Frontal cortex (tissue), 4 donors: Measurements from ENCODE around the gene ADIPOQ. TPM values are rescaled to one million over a fixed set of nuclear protein-coding genes. Genes with fewer than 3 reads are reported as not detected.
"Not testable (repeated sequence)": the region's sequence is repeated elsewhere in the genome, so short reads cannot be mapped to it uniquely, and the experiment has no call there.

Source experiments
- DNase-seq, 2 donors: peaks; one replicate each; pipeline ENCODE4 v3.0.0; 2012; ENCODE audit warnings: low spot score in 2 of 2
- FAIRE-seq: peaks from 2 replicates; lab custom pipeline; 2012; peaks lifted over from hg19 to GRCh38; lab: Jason Lieb, UNC
- total RNA-seq: library from RNA; depleted of rRNA; stranded (reverse); fragments of >200 nt; gene quantifications from one replicate; pipeline ENCODE4 v1.2.3, GENCODE V29; 2014
- donor health status: control.
- donor health status: control.
- donor health status: control.

ADIPOQ gene
- total RNA-seq, 1 donor from 2014 or later: not detected

DNA sequence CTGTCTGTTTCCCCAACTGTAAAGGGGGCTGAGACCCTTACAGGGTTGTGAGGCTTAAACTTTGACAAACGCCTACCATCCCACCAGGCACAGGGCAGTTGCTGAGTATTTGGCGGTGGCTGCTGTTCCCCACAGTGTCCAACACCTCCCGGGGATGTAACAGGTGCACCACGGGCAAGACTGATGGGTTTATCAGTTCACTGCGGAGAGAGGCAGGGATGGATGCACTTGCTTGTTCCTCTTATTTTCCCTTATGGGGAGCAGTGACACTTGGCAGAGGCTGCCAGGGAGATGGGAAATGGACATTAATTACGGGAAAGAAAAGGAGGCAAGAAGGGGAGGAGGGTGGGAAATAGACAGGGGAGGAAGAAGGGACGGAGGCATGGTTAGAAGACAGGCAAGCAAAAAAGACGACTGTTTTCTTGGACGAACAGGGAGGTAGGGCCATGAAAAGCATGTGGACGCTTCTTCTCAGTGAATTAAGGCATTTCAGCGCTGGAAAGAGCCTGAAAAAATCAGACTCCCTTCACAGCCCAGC lies 16.6 kb upstream of the ADIPOQ start:
- DNase-seq (no peak), FAIRE-seq (no peak)

DNA sequence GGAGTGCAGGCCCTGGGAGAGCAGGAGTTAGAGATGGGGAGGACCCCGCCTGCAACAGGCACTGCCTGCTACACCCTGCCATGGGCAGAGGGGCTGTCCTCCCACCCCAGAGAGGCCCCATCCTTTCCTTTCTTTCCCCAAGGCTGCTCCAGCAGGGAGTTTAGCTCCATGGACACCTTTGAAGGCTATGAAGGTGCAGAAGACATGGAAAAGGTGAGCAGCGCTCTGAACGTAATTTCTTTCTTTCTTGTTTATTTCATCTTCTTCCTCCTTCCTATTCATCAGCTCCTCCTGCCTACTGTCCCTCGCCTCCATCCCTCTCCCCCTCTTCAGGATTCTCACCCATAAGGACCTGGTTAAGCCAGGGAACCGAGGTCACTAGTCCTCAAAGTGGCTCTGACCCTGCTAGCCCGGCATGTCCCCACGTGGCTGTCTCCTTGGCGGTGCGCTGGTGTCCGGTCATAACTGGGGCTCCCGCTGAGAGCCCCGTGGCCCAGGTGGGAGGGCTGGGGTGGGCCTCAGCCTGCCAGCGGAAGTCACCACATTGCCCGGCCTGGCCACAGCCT lies 16.0 kb upstream of the ADIPOQ start:
- DNase-seq: no peak

DNA sequence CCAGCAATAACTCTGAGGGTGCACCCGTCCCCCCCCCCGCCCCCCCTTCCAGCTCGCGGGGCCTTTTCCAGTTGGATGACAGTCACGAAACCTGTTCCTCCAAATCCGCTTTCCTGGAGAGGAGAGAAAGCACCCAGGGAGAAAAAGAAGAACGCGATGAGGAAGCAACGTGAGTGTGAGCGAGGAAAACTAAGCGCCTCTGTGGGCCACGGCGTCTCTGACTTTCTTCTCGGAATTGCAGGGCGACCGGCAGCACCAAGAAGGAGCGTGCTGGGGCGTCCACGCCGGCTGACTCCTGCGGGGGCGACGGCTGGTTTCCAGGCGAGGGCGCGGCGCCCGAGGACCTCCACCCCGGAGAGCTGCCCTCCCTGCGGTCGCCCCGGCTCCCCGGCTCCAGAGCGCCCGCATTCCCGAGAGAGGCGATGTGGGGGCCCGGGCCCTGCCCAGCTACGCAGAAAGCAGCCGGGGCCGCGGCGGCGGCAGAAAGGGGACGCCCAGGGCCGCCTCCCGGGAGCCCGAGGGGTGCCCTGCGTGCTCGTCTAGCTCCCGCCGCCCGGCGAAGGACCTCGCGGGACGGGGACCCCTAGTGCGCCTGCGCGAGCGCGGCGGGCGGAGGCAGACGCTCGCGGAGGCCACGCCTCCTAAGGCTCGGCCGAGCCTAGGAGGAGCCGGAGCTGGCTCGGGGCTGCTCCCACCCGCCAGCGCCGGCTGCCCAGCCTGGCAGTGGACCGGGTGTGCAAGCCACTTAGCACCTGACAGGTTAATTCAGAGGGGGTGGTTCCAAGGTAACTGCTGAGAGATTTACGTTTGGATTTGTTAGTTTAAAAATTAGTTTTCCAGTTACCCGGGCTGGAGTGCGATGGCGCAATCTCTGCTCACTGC lies 15.3 kb upstream of the ADIPOQ start:
- FAIRE-seq (no peak), DNase-seq (peak; percentile 97 to 98)

More for the DNA sequence above, 16.0 kb upstream of the ADIPOQ start:
- FAIRE-seq: no peak

DNA sequence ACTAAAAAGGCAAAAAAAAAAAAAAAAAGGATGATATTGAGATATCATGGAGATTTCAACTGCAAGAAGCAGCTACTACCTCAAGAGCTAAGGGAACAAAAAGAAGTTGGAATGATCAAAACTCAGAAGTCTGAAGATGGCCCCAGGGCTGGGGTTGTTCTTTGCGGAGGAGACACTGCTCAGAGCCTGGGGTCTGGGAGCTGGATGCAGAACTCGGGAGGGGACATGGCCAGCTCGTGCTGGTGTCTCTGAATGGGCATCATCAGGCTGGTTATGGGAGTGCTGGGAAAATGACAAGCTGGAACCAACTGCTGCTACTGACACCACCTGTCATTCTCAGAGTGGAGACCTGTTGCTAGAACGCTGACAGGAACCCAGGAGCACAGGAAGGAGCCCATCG lies 14.2 kb upstream of the ADIPOQ start:
- FAIRE-seq (no peak), DNase-seq (no peak)

DNA sequence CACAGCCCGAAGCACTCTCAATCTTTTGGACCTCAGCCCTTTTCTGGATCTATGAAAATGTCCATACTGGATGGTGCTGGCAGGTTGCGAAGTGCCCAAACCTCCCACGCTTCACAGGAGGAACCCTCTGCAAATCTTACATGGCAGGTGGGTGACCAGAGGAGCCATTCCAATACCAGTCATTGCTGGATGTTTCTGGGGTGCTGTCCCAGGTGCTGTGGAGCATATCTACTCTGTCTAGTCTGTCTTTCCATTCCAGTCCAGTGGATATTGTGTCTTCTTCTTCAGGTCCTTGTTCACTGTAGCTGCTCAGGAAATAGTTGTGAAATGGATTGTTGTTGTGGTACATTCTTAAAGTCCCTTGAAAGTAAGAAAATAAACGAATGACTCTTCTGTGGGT lies 10.7 kb upstream of the ADIPOQ start:
- FAIRE-seq: no peak
- no peak for DNase-seq

DNA sequence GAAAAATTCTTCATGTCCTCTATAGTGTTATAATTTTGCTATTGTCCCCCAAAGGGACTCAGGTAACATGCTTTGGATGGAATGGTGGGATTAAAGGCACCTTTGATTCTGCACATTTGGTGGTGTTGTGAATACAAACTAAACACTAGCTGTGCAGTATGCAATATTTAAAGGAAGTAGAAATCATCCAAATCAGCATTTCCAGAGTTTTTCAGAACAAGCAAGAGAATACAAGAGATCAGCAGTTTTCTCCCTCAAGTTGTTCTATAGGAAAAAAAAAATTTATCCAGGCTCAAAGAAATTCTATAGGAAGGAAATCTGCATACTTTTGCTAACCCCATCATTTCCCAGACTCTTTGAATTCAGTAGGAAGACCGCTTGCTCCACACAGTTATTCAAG lies 10.2 kb upstream of the ADIPOQ start:
- DNase-seq (no peak), FAIRE-seq (no peak)

DNA sequence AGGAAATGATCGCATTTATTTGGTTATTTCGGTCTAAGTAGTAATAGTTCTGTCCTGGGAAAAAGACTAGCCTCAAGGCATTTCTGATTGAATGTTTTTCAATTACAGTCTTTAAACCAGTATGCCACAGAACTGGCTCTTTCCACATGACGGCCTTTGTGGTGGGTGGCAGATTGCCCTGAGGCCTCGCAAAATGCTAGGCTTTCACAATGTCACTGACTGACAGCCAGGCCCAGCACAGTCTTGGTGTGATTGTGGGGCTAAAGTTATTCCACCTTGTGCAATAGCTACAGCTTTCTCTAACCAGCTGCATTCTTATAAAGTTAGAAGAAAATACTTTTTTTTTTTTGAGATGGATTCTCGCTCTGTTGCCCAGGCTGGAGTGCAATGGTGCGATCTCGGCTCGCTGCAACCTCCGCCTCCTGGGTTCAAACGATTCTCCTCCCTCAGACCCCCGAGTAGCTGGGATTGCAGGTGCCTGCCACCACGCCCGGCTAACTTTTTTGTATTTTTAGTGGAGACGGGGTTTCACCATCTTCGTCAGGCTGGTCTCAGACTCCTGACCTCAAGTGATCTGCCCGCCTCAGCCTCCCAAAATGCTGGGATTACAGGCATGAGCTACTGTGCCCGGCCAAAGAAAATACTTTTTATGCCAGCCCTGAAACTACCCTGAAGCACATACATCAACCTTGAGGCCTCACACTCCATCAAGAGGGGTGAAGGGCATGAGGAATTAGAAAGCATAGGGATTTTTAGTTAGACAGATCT lies 2.5 kb upstream of the ADIPOQ start:
- no peak for FAIRE-seq

DNA sequence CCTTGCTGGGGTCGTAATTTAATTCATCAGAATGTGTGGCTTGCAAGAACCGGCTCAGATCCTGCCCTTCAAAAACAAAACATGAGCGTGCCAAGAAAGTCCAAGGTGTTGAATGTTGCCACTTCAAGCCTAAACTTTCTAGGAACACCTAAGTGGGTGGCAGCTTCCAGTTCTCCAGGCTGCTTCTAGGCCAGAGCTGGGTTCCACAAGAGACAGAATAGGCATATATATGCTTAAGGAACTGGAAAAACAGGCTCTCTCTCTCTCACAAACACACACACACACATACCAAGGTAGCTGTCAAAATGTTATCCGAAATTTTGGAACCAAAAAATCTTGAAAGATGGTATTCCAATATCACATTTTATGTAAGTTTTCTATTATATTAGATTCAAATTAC lies 890 bp upstream of the ADIPOQ start:
- no peak for DNase-seq
- FAIRE-seq: no peak

More for the DNA sequence above, 2.5 kb upstream of the ADIPOQ start:
- DNase-seq: no peak

DNA sequence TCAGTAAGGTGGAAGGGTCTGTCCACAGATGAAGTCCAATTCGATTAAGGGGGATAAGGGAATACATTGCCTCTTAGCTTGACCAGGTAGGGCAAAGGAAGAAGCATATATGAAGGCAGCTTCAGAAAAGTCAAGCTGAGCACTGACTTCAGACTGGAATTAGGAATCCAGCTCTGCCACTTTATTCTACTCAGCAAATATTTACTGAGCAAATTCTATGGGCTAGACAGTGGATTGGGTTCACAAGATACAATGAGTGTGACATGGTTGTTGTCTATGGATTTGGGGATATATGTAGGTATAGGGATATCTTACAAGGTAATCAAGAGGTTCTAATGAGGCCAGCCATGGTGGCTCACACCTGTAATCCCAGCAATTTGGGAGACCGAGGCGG lies 526 bp downstream of the ADIPOQ start:
- DNase-seq: no peak
- FAIRE-seq: no peak

DNA sequence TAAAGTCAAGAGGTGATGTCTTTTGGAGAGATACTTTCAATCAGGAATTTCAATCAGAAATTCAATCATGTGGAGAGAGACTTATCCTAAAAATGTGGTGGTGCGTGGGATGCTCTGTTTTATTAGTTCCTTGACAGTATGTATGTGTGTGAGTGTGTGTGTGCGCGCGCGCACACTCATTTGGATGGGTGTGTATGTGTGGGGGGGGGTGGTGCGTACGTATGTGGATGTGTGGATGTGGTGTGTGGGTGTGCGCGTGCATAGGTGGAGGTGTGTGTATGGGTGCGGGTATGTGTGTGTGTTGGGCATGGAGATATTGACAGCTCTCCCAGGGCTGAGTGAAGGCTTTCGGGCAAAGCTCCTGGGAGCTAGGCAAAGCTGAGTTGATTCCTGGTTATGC lies 2.4 kb downstream of the ADIPOQ start:
- FAIRE-seq: no peak
- no peak for DNase-seq

DNA sequence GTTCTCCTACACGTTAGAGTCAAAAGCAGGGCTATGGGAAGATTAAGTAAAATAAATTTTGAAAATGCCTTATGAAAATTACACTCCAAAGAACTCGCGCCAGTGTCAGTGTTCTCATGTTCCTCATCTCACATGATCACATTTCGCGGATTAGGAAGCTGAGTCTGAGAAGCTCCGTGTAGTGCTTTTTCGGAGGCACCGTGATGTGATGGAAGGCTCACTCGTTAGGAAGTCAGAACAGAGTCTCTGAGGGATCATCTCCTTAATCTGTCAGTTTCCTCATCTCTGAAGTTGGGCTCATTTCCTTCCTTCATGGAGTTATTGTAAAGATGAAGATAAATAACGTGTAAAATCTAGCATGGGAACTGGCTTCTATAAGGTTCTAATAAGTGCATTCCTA lies 3.2 kb downstream of the ADIPOQ start:
- FAIRE-seq (no peak), DNase-seq (no peak)

DNA sequence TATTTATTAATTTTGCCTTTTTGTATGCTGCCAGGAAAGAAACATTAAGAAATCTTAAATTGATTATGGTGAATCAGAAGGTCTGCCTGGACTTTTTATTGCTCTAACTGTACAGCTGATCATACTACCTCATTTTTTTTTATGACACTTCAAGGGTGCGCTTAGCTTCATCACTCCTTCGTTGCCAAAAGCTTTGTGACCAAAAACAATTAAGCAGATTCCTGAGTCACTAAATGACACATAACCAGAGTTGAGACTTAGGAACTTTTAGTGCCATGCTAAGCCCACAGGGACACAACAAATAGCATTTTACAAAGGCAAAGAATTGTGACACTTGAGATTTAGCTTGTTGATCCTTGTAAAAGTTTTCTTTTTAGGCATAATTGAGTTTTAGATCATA lies 4.9 kb downstream of the ADIPOQ start:
- FAIRE-seq: no peak
- no peak for DNase-seq

DNA sequence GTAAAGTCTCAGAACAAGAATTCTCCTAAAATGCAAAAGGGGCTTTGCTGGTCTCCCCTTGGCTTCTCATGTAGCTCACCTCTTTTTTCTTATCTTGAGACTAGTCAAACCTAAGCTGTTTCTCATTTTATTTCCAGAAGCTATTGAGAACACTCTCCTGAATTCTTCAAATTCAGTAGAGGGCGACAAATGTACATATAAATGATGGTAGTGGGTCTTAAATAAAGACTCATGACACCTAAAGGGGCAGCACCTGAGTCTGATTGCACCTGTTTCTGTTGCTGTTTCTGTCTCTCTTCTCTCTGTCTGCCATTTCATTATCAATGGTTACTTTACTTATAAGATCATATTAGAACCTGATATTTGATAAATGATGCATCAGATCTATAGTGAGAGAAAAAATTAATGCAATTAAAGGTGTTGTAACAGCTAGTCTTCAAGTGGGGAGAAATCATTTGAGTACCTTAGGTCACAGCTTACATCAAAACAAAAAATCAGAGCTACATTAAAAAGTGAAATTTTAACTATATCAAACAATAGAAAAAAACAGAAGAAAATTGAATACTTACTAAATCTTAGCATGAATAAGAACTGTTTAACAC lies 7.0 kb downstream of the ADIPOQ start:
- FAIRE-seq: no peak
- DNase-seq: peak in 1 of 2 donors; percentile 44

DNA sequence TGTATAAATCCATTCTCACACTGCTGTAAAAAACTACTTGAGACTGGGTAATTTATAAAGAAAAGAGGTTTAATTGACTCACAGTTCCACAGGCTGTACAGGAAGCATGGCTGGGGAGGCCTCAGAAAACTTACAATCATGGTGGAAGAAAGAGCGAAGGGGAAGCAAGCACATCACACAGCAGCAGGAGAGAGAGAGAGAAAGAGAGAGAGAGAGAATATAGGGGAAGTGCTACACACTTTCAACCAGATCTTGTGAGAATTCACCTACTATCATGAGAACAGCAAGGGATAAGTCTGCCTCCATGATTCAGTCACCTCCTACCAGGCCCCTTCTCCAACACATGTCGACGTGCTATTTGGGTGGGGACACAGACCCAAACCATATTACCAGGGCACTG lies 9.3 kb downstream of the ADIPOQ start:
- not testable (repeated sequence) for DNase-seq, FAIRE-seq

DNA sequence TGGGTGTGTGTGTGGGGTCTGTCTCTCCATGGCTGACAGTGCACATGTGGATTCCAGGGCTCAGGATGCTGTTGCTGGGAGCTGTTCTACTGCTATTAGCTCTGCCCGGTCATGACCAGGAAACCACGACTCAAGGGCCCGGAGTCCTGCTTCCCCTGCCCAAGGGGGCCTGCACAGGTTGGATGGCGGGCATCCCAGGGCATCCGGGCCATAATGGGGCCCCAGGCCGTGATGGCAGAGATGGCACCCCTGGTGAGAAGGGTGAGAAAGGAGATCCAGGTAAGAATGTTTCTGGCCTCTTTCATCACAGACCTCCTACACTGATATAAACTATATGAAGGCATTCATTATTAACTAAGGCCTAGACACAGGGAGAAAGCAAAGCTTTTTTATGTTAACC lies 10.5 kb downstream of the ADIPOQ start:
- DNase-seq: no peak
- FAIRE-seq: no peak

DNA sequence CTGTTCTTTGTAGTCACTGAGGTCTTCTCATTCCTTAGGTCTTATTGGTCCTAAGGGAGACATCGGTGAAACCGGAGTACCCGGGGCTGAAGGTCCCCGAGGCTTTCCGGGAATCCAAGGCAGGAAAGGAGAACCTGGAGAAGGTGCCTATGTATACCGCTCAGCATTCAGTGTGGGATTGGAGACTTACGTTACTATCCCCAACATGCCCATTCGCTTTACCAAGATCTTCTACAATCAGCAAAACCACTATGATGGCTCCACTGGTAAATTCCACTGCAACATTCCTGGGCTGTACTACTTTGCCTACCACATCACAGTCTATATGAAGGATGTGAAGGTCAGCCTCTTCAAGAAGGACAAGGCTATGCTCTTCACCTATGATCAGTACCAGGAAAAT lies 11.6 kb downstream of the ADIPOQ start:
- no peak for FAIRE-seq

DNA sequence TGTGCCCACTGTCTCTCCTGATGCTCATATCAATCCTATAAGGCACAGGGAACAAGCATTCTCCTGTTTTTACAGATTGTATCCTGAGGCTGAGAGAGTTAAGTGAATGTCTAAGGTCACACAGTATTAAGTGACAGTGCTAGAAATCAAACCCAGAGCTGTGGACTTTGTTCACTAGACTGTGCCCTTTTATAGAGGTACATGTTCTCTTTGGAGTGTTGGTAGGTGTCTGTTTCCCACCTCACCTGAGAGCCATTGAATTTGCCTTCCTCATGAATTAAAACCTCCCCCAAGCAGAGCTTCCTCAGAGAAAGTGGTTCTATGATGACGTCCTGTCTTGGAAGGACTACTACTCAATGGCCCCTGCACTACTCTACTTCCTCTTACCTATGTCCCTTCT lies 12.4 kb downstream of the ADIPOQ start:
- no peak for FAIRE-seq

More for the DNA sequence above, 11.6 kb downstream of the ADIPOQ start:
- no peak for DNase-seq

DNA sequence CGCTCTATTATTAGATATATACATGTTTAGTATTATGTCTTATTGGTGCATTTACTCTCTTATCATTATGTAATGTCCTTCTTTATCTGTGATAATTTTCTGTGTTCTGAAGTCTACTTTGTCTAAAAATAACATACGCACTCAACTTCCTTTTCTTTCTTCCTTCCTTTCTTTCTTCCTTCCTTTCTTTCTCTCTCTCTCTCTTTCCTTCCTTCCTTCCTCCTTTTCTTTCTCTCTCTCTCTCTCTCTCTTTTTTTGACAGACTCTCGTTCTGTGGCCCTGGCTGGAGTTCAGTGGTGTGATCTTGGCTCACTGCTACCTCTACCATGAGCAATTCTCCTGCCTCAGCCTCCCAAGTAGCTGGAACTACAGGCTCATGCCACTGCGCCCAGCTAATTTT lies 15.2 kb downstream of the ADIPOQ start:
- FAIRE-seq: no peak

More for the DNA sequence above, 12.4 kb downstream of the ADIPOQ start:
- DNase-seq: no peak

DNA sequence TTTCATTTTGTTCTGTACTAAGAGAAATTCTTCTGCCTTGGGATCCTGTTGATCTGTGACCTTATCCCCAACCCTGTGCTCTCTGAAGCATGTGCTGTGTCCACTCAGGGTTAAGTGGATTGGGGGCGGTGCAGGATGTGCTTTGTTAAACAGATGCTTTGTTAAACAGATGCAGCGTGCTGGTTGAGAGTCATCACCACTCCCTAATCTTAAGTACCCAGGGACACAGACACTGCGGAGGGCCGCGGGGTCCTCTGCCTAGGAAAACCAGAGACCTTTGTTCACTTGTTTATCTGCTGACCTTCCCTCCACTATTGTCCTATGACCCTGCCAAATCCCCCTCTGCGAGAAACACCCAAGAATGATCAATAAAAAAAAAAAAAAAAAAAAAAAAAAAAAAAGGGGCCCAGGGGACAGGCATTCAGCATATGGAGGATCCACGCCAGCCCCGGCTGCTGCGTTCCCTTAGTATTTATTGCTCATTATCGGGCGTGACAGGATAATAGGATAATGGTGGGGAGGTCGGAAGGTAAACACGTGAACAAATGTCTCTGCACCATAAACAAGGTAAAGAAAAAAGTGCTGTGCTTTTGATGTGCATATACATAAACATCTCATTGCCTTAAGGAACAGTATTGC lies 22.8 kb downstream of the ADIPOQ start:
- not testable (repeated sequence) for DNase-seq, FAIRE-seq

More for the DNA sequence above, 15.2 kb downstream of the ADIPOQ start:
- DNase-seq: no peak
